AG04450 (cell line): Measurements from ENCODE around the gene CHDH. TPM values are rescaled to one million over a fixed set of nuclear protein-coding genes. Genes with fewer than 3 reads are reported as not detected.

Experiments
- CTCF ChIA-PET: fragments of 300-600, 350-600 bp; formaldehyde crosslinking; extraction: SDS; loops from one replicate; lab custom pipeline; 2022; ENCODE audit warnings: antibody characterized with exemption, inconsistent platforms; lab: Charles Lee
- POLR2A ChIA-PET: fragments of 350-600 bp; formaldehyde crosslinking; extraction: SDS; loops from one replicate; lab custom pipeline; 2021; ENCODE audit warnings: antibody characterized with exemption, inconsistent platforms; lab: Yijun Ruan, JAX
- DNase-seq: peaks from one replicate; pipeline ENCODE4 v3.0.0-alpha.2; 2011; ENCODE audit warnings: low read depth, low spot score
- H3K27ac ChIP-seq: one replicate; pipeline ENCODE4 v1.5.1; 2012; ENCODE audit warnings: low read depth, low read length, control low read depth
- H3K27me3 ChIP-seq: one replicate; pipeline ENCODE4 v1.6.0; 2012; ENCODE audit warnings: low read length; ENCODE audit not compliant: control insufficient read depth, insufficient read depth
- H3K4me3 ChIP-seq: 2 replicates; pipeline ENCODE4 v1.5.1; 2011; ENCODE audit warnings: mild to moderate bottlenecking, low read depth, low read length, control low read depth
- H3K9me3 ChIP-seq: 2 replicates; pipeline ENCODE4 v1.5.1; 2012; ENCODE audit warnings: low read length; ENCODE audit not compliant: control insufficient read depth, insufficient read depth
- CTCF ChIP-seq: IDR thresholded peaks from 2 replicates; pipeline ENCODE4 v1.5.1; 2011; ENCODE audit warnings: low read depth, low read length, control low read depth, inconsistent platforms
- polyA plus RNA-seq: library from polyadenylated mRNA; depleted of rRNA; stranded (reverse); fragments of >200 nt; gene quantifications from 2 replicates; pipeline ENCODE4 v1.2.3, GENCODE V29; 2011

Gene CHDH
- polyA plus RNA-seq, 1 experiment = 0.01 TPM

- Histone ChIP-seq H3K27ac (no peak overlapping the region), H3K27me3 (peaks cover 6% of the 10 kb centered on the region), H3K9me3 (no peaks in the 10 kb centered on the region; the same call in 1 of the 2 replicates), H3K4me3 (no peak overlapping the region)
- no peak for DNase-seq
- no peak for TF ChIP-seq CTCF
- CTCF ChIA-PET = no interaction called here
- POLR2A ChIA-PET = no interaction called here
Measured at GRCh38 chr3:53818221-53819162, 27.7 kb downstream of the CHDH start.

GRCh38 chr3:53817809-53818208 lies 28.4 kb downstream of the CHDH start:
- POLR2A ChIA-PET = no interaction called here
- Histone ChIP-seq H3K27ac (no peak overlapping the region), H3K9me3 (no peaks in the 10 kb centered on the region; the same call in 1 of the 2 replicates), H3K27me3 (peaks cover 7% of the 10 kb centered on the region), H3K4me3 (no peak overlapping the region)
- no peak for TF ChIP-seq CTCF
- no peak for DNase-seq
- CTCF ChIA-PET = no interaction called here

- no peaks in the 10 kb centered on the region for H3K9me3 ChIP-seq
- H3K27ac ChIP-seq = no peak overlapping the region
- H3K27me3 ChIP-seq = peaks cover 12% of the 10 kb centered on the region
- TF ChIP-seq CTCF = no peak
- H3K4me3 ChIP-seq = no peak overlapping the region
- no peak for DNase-seq
- ChIA-PET CTCF (no interaction called here), POLR2A (no interaction called here)
Measured at GRCh38 chr3:53817211-53817610, 29.0 kb downstream of the CHDH start.

- TF ChIP-seq CTCF = no peak
- ChIA-PET CTCF (no interaction called here), POLR2A (interaction anchor here (0.7 kb wide), 1 partner anchor 14 kb away, joined by 3 read pairs; no protein-coding TSS in a partner anchor)
- H3K4me3 ChIP-seq = no peak overlapping the region
- peaks cover 12% of the 10 kb centered on the region for H3K27me3 ChIP-seq
- H3K9me3 ChIP-seq = no peaks in the 10 kb centered on the region
- DNase-seq = no peak
- no peak overlapping the region for H3K27ac ChIP-seq
Measured at GRCh38 chr3:53816425-53816824, 29.8 kb downstream of the CHDH start.

GRCh38 chr3:53815651-53816050 lies 30.6 kb downstream of the CHDH start:
- no peak for TF ChIP-seq CTCF
- ChIA-PET POLR2A (no interaction called here), CTCF (no interaction called here)
- H3K27ac ChIP-seq = no peak overlapping the region
- no peak overlapping the region for H3K4me3 ChIP-seq
- DNase-seq = no peak
- peaks cover 12% of the 10 kb centered on the region for H3K27me3 ChIP-seq
- no peaks in the 10 kb centered on the region for H3K9me3 ChIP-seq
